ENCODE data around the gene MCF2L. TPM values are rescaled to one million over a fixed set of nuclear protein-coding genes. Genes with fewer than 3 reads are reported as not detected.

MCF2L gene
- total and polyA plus RNA-seq, 7 donors: 9.1 to 40.5 (median 20.3) TPM

GRCh38 chr13:113129921-113130750 lies 161.1 kb downstream of the MCF2L start:
- TF ChIP-seq, protein P1, sequence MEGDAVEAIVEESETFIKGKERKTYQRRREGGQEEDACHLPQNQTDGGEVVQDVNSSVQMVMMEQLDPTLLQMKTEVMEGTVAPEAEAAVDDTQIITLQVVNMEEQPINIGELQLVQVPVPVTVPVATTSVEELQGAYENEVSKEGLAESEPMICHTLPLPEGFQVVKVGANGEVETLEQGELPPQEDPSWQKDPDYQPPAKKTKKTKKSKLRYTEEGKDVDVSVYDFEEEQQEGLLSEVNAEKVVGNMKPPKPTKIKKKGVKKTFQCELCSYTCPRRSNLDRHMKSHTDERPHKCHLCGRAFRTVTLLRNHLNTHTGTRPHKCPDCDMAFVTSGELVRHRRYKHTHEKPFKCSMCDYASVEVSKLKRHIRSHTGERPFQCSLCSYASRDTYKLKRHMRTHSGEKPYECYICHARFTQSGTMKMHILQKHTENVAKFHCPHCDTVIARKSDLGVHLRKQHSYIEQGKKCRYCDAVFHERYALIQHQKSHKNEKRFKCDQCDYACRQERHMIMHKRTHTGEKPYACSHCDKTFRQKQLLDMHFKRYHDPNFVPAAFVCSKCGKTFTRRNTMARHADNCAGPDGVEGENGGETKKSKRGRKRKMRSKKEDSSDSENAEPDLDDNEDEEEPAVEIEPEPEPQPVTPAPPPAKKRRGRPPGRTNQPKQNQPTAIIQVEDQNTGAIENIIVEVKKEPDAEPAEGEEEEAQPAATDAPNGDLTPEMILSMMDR (IDR thresholded peaks at IDR 0.05): no peak
- Histone ChIP-seq H3K9me3 (no peaks in the 10 kb centered on the region), H3K4me1 (no peaks in the 10 kb centered on the region), H3K4me3 (peak overlapping the region; percentile 46), H3K27ac (no peak overlapping the region), H3K27me3 (ENCODE audit: insufficient read depth in 3 of 3, low read length in 2 of 3) (no peaks in the 10 kb centered on the region), H3K36me3 (ENCODE audit: insufficient read depth in 1 of 2, low read depth in 1 of 2) (no peaks in the 10 kb centered on the region)
- intact Hi-C loops (cut with DNase I): no loop called here
- no peak for ATAC-seq
- peak in 1 of 2 donors; percentile 56 for DNase-seq
- 56 to 60% (median 59%) methylated on average over 59 to 60 of the region's 60 CpGs for WGBS, 3 donors

GRCh38 chr13:113135281-113135760 lies 166.3 kb downstream of the MCF2L start:
- no peak overlapping the region for H3K4me3 ChIP-seq
- WGBS, 3 donors: 86 to 92% (median 88%) methylated on average over 2 of the region's 2 CpGs
- H3K9me3 ChIP-seq: no peaks in the 10 kb centered on the region
- no peak for DNase-seq
- no peaks in the 10 kb centered on the region for H3K36me3 ChIP-seq (ENCODE audit: insufficient read depth in 1 of 2, low read depth in 1 of 2)
- no peak for ATAC-seq
- no peak overlapping the region for H3K27ac ChIP-seq
- H3K27me3 ChIP-seq (ENCODE audit: insufficient read depth in 3 of 3, low read length in 2 of 3): no peaks in the 10 kb centered on the region
- no peaks in the 10 kb centered on the region for H3K4me1 ChIP-seq
- intact Hi-C loops (cut with DNase I): no loop called here
- TF ChIP-seq, protein P1 (IDR thresholded peaks at IDR 0.05): no peak

GRCh38 chr13:113137691-113138298 lies 168.8 kb downstream of the MCF2L start:
- ATAC-seq (no peak), DNase-seq (no peak)
- 83 to 85% (median 84%) methylated on average over 11 of the region's 11 CpGs for WGBS, 3 donors
- H3K4me3 ChIP-seq: no peak overlapping the region
- H3K4me1 ChIP-seq: no peaks in the 10 kb centered on the region
- no peak overlapping the region for H3K27ac ChIP-seq
- H3K36me3 ChIP-seq (ENCODE audit: insufficient read depth in 1 of 2, low read depth in 1 of 2): no peaks in the 10 kb centered on the region
- H3K27me3 ChIP-seq (ENCODE audit: insufficient read depth in 3 of 3, low read length in 2 of 3): no peaks in the 10 kb centered on the region
- H3K9me3 ChIP-seq: no peaks in the 10 kb centered on the region
- TF ChIP-seq, protein P1 (IDR thresholded peaks at IDR 0.05): no peak
- intact Hi-C loops (cut with DNase I): no loop called here

GRCh38 chr13:113138792-113139551 lies 170.0 kb downstream of the MCF2L start:
- DNase-seq (no peak), ATAC-seq (no peak)
- H3K27ac ChIP-seq: no peak overlapping the region
- WGBS, 3 donors: 79 to 82% (median 80%) methylated on average over 16 of the region's 16 CpGs
- no peaks in the 10 kb centered on the region for H3K4me1 ChIP-seq
- H3K27me3 ChIP-seq (ENCODE audit: insufficient read depth in 3 of 3, low read length in 2 of 3): no peaks in the 10 kb centered on the region
- no peak overlapping the region for H3K4me3 ChIP-seq
- no peaks in the 10 kb centered on the region for H3K9me3 ChIP-seq
- H3K36me3 ChIP-seq (ENCODE audit: insufficient read depth in 1 of 2, low read depth in 1 of 2): no peaks in the 10 kb centered on the region
- intact Hi-C loops (cut with DNase I): no loop called here
- TF ChIP-seq, protein P1 (IDR thresholded peaks at IDR 0.05): no peak

Data from psoas muscle (tissue), 8 donors.